Neural cell (in vitro differentiated cells): ENCODE results near the gene LRCH1. TPM values are rescaled to one million over a fixed set of nuclear protein-coding genes. Genes with fewer than 3 reads are reported as not detected.

Experiments
- H2AFZ ChIP-seq: fragments of 200-600, 300-800 bp; sonication (generic), shearing (Covaris generic); 2 replicates; pipeline ENCODE4 v1.6.0; 2014; ENCODE audit warnings: low read depth, mild to moderate bottlenecking, antibody characterized with exemption, low read length, moderate library complexity
- H3F3A ChIP-seq: fragments of 200-600 bp; shearing (Covaris generic); 2 replicates; pipeline ENCODE4 v1.6.1; 2016; ENCODE audit warnings: mild to moderate bottlenecking, moderate library complexity, mixed read lengths, antibody characterized with exemption, low read length; ENCODE audit not compliant: insufficient read depth, poor library complexity, severe bottlenecking
- H3K27ac ChIP-seq: fragments of 200-600, 300-800 bp; sonication (generic), shearing (Covaris generic); 2 replicates; pipeline ENCODE4 v1.5.1; 2014; ENCODE audit warnings: mild to moderate bottlenecking, low read length, moderate library complexity
- H3K27me3 ChIP-seq: fragments of 300-800, 200-600 bp; sonication (generic), shearing (Covaris generic); 2 replicates; pipeline ENCODE4 v1.6.0; 2014; ENCODE audit warnings: mild to moderate bottlenecking, low read depth, low read length, moderate library complexity; ENCODE audit not compliant: insufficient read depth
- H3K36me3 ChIP-seq: fragments of 300-800, 200-600 bp; sonication (generic), shearing (Covaris generic); 2 replicates; pipeline ENCODE4 v1.5.1; 2014; ENCODE audit warnings: mild to moderate bottlenecking, antibody characterized with exemption, low read length, moderate library complexity; ENCODE audit not compliant: insufficient read depth
- H3K4me2 ChIP-seq: fragments of 300-800, 200-600 bp; sonication (generic), shearing (Covaris generic); 2 replicates; pipeline ENCODE4 v1.6.0; 2014; ENCODE audit warnings: mild to moderate bottlenecking, low read length
- H3K4me3 ChIP-seq: fragments of 300-800, 200-600 bp; sonication (generic), shearing (Covaris generic); 2 replicates; pipeline ENCODE4 v1.5.1; 2014; ENCODE audit warnings: mild to moderate bottlenecking, low read length, moderate library complexity
- H3K79me2 ChIP-seq: fragments of 200-600 bp; shearing (Covaris generic); replicated peaks from 2 replicates; pipeline ENCODE4 v1.6.0; 2014; ENCODE audit warnings: mild to moderate bottlenecking, low read length, moderate library complexity; ENCODE audit not compliant: insufficient read depth
- H3K9ac ChIP-seq: fragments of 300-800, 200-600 bp; sonication (generic), shearing (Covaris generic); 2 replicates; pipeline ENCODE4 v1.6.1; 2016; ENCODE audit warnings: mild to moderate bottlenecking, low read length, mixed read lengths
- H3K9me2 ChIP-seq: fragments of 200-600 bp; shearing (Covaris generic); 2 replicates; pipeline ENCODE4 v1.6.1; 2016; ENCODE audit warnings: mild to moderate bottlenecking, low read length, mixed read lengths; ENCODE audit not compliant: insufficient read depth
- H3K9me3 ChIP-seq: fragments of 200-600, 300-800 bp; sonication (generic), shearing (Covaris generic); 2 replicates; pipeline ENCODE4 v1.6.1; 2016; ENCODE audit warnings: mild to moderate bottlenecking, mixed run types, low read length, moderate library complexity, mixed read lengths
- H4K20me1 ChIP-seq: fragments of 200-600 bp; shearing (Covaris generic); 2 replicates; pipeline ENCODE4 v1.6.1; 2016; ENCODE audit warnings: mild to moderate bottlenecking, mixed run types; ENCODE audit not compliant: insufficient read depth
- EP300 ChIP-seq: fragments of 450-650 bp; conservative IDR thresholded peaks from 2 replicates; pipeline ENCODE4 v1.6.1; 2014; ENCODE audit warnings: antibody characterized with exemption, mild to moderate bottlenecking, moderate library complexity; ENCODE audit not compliant: poor library complexity, severe bottlenecking
- EZH2 ChIP-seq: fragments of 200-600, 300-800 bp; shearing (Covaris generic), sonication (generic); IDR thresholded peaks from 2 replicates; pipeline ENCODE4 v1.6.1; 2014; ENCODE audit warnings: antibody characterized with exemption, low read length, borderline replicate concordance, mild to moderate bottlenecking; ENCODE audit not compliant: insufficient read depth, poor library complexity, severe bottlenecking
- MXI1 ChIP-seq: fragments of 450-650 bp; conservative IDR thresholded peaks from 2 replicates; pipeline ENCODE4 v1.6.1; 2014; ENCODE audit warnings: antibody characterized with exemption, mild to moderate bottlenecking; ENCODE audit not compliant: poor library complexity, severe bottlenecking
- POLR2AphosphoS5 ChIP-seq: IDR thresholded peaks from 2 replicates; pipeline ENCODE4 v1.6.1; 2012
- RAD21 ChIP-seq: fragments of 450-650 bp; conservative IDR thresholded peaks from 2 replicates; pipeline ENCODE4 v1.6.1; 2014; ENCODE audit warnings: antibody characterized with exemption, mild to moderate bottlenecking, moderate library complexity
- SMC3 ChIP-seq: fragments of 450-650 bp; conservative IDR thresholded peaks from 2 replicates; pipeline ENCODE4 v1.6.1; 2014; ENCODE audit warnings: antibody characterized with exemption, mild to moderate bottlenecking, moderate library complexity; ENCODE audit not compliant: poor library complexity
- TAF1 ChIP-seq: IDR thresholded peaks from 2 replicates; pipeline ENCODE4 v1.6.1; 2012; ENCODE audit warnings: low read depth
- polyA plus RNA-seq: library from polyadenylated mRNA; depleted of rRNA; stranded (reverse); fragments of >200 nt; gene quantifications from 2 replicates; pipeline ENCODE4 v1.2.3, GENCODE V29; 2014
- TF ChIP-seq, protein P1 (sequence below): IDR thresholded peaks from 2 replicates; pipeline ENCODE4 v1.6.1; 2012; ENCODE audit warnings: borderline replicate concordance
- TF ChIP-seq, protein P2 (sequence below): fragments of 450-650 bp; IDR thresholded peaks from 2 replicates; pipeline ENCODE4 v1.5.1; 2014; ENCODE audit warnings: antibody characterized with exemption, mild to moderate bottlenecking, moderate library complexity; ENCODE audit not compliant: poor library complexity, severe bottlenecking

LRCH1 gene
- polyA plus RNA-seq, 1 donor from 2014 or later, result 15.4 TPM

DNA sequence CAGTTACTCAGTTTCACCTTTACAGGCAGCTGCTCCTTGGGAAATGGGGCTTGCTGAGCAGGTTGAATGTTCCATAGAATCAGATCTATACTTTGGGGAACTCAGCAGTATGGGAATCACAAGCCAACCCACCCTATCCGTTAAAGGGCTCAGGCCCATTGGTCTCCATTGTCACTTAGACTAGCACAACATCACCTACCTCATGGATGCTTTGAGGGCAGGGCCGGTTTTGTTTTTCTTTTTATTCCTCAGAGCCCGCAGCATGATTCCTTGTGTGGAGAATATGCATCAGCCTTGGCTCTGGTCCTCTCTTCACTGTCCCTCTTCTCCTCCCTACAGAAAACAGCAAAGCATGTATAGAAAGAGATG is 48.0 kb downstream of the LRCH1 start:
- Histone ChIP-seq H3K79me2 (peaks cover 8% of the 10 kb centered on the region), H3K27ac (peak overlapping the region; percentile 29), H3K4me2 (peak overlapping the region; percentile 12), H4K20me1 (no peaks in the 10 kb centered on the region), H3K9me3 (no peaks in the 10 kb centered on the region), H3K27me3 (no peaks in the 10 kb centered on the region), H3K4me3 (peak overlapping the region; percentile 28), H3K36me3 (no peaks in the 10 kb centered on the region), H2AFZ (no peak overlapping the region), H3K9ac (no peak overlapping the region), H3K9me2 (no peaks in the 10 kb centered on the region), H3F3A (no peaks in the 10 kb centered on the region)
- TF ChIP-seq EZH2 (no peak), RAD21 (no peak)
- TF ChIP-seq, protein P1, sequence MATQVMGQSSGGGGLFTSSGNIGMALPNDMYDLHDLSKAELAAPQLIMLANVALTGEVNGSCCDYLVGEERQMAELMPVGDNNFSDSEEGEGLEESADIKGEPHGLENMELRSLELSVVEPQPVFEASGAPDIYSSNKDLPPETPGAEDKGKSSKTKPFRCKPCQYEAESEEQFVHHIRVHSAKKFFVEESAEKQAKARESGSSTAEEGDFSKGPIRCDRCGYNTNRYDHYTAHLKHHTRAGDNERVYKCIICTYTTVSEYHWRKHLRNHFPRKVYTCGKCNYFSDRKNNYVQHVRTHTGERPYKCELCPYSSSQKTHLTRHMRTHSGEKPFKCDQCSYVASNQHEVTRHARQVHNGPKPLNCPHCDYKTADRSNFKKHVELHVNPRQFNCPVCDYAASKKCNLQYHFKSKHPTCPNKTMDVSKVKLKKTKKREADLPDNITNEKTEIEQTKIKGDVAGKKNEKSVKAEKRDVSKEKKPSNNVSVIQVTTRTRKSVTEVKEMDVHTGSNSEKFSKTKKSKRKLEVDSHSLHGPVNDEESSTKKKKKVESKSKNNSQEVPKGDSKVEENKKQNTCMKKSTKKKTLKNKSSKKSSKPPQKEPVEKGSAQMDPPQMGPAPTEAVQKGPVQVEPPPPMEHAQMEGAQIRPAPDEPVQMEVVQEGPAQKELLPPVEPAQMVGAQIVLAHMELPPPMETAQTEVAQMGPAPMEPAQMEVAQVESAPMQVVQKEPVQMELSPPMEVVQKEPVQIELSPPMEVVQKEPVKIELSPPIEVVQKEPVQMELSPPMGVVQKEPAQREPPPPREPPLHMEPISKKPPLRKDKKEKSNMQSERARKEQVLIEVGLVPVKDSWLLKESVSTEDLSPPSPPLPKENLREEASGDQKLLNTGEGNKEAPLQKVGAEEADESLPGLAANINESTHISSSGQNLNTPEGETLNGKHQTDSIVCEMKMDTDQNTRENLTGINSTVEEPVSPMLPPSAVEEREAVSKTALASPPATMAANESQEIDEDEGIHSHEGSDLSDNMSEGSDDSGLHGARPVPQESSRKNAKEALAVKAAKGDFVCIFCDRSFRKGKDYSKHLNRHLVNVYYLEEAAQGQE, result peak; percentile 33

DNA sequence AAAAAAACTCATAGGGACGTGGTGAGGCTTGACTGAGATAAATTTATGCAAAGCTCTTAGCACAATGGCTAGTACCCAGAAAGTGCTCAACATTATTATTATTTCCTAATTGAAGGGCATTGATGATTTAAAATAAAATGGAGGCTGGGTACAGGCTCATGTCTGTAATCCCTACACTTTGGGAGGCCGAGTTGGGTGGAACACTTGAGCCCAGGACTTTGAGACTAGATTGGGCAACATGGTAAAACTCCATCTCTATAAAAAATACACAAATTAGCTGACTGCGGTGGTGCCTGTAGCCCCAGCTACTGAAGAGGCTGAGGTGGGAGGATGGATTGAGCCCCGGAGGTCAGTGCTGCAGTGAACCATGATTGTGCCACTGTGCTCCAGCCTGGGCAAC is 49.6 kb downstream of the LRCH1 start:
- TF ChIP-seq POLR2AphosphoS5 (no peak), TAF1 (no peak), MXI1 (no peak), EZH2 (no peak), RAD21 (no peak), EP300 (no peak), SMC3 (no peak)
- TF ChIP-seq, protein P1, result no peak
- TF ChIP-seq, protein P2, sequence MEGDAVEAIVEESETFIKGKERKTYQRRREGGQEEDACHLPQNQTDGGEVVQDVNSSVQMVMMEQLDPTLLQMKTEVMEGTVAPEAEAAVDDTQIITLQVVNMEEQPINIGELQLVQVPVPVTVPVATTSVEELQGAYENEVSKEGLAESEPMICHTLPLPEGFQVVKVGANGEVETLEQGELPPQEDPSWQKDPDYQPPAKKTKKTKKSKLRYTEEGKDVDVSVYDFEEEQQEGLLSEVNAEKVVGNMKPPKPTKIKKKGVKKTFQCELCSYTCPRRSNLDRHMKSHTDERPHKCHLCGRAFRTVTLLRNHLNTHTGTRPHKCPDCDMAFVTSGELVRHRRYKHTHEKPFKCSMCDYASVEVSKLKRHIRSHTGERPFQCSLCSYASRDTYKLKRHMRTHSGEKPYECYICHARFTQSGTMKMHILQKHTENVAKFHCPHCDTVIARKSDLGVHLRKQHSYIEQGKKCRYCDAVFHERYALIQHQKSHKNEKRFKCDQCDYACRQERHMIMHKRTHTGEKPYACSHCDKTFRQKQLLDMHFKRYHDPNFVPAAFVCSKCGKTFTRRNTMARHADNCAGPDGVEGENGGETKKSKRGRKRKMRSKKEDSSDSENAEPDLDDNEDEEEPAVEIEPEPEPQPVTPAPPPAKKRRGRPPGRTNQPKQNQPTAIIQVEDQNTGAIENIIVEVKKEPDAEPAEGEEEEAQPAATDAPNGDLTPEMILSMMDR, result no peak
- Histone ChIP-seq H3K27me3 (no peaks in the 10 kb centered on the region), H3K4me2 (no peak overlapping the region), H2AFZ (no peak overlapping the region), H3K9me2 (no peaks in the 10 kb centered on the region), H3K4me3 (no peak overlapping the region), H4K20me1 (no peaks in the 10 kb centered on the region), H3K9me3 (no peaks in the 10 kb centered on the region), H3K36me3 (no peaks in the 10 kb centered on the region), H3F3A (no peaks in the 10 kb centered on the region), H3K9ac (no peak overlapping the region), H3K27ac (no peak overlapping the region), H3K79me2 (peaks cover 8% of the 10 kb centered on the region)
